Measurements from ENCODE around the gene MACROD2. TPM values are rescaled to one million over a fixed set of nuclear protein-coding genes. Genes with fewer than 3 reads are reported as not detected.

Gene MACROD2
- total and polyA plus RNA-seq, 2 experiments from 2014 or later, result 2.8 to 4.3 TPM

DNA sequence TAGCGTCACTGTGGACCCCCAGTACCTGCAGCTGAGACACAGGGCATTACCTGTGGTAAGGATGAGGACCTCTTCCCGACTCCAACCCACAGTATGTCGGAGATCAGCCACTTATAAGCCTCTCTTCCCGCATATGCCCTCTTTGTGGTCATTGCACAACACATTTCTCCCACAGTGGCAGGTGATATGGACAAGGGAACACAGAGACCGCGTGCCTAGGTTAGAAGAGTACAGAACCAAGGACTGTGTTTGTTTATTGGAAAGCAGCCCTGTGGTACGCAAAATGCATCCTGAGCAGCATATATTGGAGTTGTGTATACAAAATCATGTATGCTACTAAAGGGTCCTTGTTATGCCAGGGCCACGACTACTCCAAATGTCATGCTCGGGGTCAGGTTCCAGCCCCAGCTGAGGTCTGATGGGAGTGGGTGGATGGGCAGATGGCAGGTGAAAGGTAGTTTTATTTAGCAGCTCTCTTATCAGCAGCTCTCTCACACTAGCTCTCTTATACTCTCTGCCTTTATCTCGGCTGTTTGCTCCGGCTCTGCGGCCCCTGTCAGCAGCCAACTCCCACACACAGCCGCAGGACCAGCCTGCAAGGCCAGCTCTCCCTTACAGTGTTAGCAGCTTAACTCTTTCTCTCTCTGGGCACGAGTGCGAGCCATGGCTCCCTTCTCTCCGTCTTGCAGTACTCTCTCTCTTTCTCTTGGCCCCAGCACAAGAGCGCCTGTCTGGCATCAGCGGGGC lies 2009.0 kb downstream of the MACROD2 start:
- no peak overlapping the region for H3K4me3 Mint-ChIP-seq
- H3K4me1 Mint-ChIP-seq, result peaks cover 16% of the 10 kb centered on the region
- TF ChIP-seq NANOG (IDR thresholded peaks at IDR 0.05; ENCODE audit: borderline replicate concordance) (no peak), ETS1 (IDR thresholded peaks at IDR 0.05) (no peak), STAT1 (IDR thresholded peaks at IDR 0.05; ENCODE audit: unreplicated experiment) (no peak), EZH2 (IDR thresholded peaks at IDR 0.05; ENCODE audit: low read depth, unreplicated experiment) (no peak), EZH2phosphoT487 (IDR thresholded peaks at IDR 0.05; ENCODE audit: unreplicated experiment) (no peak), POLR2AphosphoS5 (IDR thresholded peaks at IDR 0.05; ENCODE audit: low read depth) (no peak), ZNF331 (CRISPR knock-in tag; IDR thresholded peaks at IDR 0.05; ENCODE audit: low read depth) (no peak), REST (IDR thresholded peaks at IDR 0.05; ENCODE audit: unreplicated experiment) (no peak), CTCF (conservative IDR thresholded peaks at IDR 0.05; ENCODE audit: low read depth in 2 of 2) (no peak), CREB1 (CRISPR knock-in tag; IDR thresholded peaks at IDR 0.05; ENCODE audit: low read depth) (no peak), ZNF114 (CRISPR knock-in tag; IDR thresholded peaks at IDR 0.05) (no peak), JUNB (IDR thresholded peaks at IDR 0.05; ENCODE audit: unreplicated experiment) (no peak)
- TF ChIP-seq, protein P1, sequence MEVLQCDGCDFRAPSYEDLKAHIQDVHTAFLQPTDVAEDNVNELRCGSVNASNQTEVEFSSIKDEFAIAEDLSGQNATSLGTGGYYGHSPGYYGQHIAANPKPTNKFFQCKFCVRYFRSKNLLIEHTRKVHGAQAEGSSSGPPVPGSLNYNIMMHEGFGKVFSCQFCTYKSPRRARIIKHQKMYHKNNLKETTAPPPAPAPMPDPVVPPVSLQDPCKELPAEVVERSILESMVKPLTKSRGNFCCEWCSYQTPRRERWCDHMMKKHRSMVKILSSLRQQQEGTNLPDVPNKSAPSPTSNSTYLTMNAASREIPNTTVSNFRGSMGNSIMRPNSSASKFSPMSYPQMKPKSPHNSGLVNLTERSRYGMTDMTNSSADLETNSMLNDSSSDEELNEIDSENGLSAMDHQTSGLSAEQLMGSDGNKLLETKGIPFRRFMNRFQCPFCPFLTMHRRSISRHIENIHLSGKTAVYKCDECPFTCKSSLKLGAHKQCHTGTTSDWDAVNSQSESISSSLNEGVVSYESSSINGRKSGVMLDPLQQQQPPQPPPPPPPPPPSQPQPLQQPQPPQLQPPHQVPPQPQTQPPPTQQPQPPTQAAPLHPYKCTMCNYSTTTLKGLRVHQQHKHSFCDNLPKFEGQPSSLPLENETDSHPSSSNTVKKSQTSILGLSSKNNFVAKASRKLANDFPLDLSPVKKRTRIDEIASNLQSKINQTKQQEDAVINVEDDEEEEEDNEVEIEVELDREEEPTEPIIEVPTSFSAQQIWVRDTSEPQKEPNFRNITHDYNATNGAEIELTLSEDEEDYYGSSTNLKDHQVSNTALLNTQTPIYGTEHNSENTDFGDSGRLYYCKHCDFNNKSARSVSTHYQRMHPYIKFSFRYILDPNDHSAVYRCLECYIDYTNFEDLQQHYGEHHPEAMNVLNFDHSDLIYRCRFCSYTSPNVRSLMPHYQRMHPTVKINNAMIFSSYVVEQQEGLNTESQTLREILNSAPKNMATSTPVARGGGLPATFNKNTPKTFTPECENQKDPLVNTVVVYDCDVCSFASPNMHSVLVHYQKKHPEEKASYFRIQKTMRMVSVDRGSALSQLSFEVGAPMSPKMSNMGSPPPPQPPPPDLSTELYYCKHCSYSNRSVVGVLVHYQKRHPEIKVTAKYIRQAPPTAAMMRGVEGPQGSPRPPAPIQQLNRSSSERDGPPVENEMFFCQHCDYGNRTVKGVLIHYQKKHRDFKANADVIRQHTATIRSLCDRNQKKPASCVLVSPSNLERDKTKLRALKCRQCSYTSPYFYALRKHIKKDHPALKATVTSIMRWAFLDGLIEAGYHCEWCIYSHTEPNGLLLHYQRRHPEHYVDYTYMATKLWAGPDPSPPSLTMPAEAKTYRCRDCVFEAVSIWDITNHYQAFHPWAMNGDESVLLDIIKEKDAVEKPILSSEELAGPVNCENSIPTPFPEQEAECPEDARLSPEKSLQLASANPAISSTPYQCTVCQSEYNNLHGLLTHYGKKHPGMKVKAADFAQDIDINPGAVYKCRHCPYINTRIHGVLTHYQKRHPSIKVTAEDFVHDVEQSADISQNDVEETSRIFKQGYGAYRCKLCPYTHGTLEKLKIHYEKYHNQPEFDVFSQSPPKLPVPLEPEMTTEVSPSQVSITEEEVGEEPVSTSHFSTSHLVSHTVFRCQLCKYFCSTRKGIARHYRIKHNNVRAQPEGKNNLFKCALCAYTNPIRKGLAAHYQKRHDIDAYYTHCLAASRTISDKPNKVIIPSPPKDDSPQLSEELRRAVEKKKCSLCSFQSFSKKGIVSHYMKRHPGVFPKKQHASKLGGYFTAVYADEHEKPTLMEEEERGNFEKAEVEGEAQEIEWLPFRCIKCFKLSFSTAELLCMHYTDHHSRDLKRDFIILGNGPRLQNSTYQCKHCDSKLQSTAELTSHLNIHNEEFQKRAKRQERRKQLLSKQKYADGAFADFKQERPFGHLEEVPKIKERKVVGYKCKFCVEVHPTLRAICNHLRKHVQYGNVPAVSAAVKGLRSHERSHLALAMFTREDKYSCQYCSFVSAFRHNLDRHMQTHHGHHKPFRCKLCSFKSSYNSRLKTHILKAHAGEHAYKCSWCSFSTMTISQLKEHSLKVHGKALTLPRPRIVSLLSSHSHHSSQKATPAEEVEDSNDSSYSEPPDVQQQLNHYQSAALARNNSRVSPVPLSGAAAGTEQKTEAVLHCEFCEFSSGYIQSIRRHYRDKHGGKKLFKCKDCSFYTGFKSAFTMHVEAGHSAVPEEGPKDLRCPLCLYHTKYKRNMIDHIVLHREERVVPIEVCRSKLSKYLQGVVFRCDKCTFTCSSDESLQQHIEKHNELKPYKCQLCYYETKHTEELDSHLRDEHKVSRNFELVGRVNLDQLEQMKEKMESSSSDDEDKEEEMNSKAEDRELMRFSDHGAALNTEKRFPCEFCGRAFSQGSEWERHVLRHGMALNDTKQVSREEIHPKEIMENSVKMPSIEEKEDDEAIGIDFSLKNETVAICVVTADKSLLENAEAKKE (CRISPR knock-in tag; IDR thresholded peaks at IDR 0.05), result no peak
- H3K27ac ChIP-seq (ENCODE audit: low read depth), result no peak overlapping the region
- no peaks in the 10 kb centered on the region for H3K27me3 Mint-ChIP-seq (ENCODE audit: insufficient read depth, low read depth, poor library complexity)
- no peak overlapping the region for H3K27ac Mint-ChIP-seq
- H3K4me2 ChIP-seq, result no peak overlapping the region
- ATAC-seq, result no peak
- peaks cover 1% of the 10 kb centered on the region; the same call in 2 of the 3 replicates for H3K36me3 Mint-ChIP-seq (ENCODE audit: low read depth)
- no peaks in the 10 kb centered on the region for H3K27me3 ChIP-seq (ENCODE audit: insufficient read depth)
- peaks cover 1% of the 10 kb centered on the region; the same call in 1 of the 3 replicates for H3K9me3 Mint-ChIP-seq
- no peak for DNase-seq (ENCODE audit: low spot score)
- H2AFZ ChIP-seq, result no peak overlapping the region; the same call in 1 of the 2 replicates
- H3K79me2 ChIP-seq (replicated peaks; ENCODE audit: insufficient read depth), result no peaks in the 10 kb centered on the region
- no peaks in the 10 kb centered on the region for H3F3A ChIP-seq (replicated peaks; ENCODE audit: low read depth)
- H3K36me3 ChIP-seq (ENCODE audit: insufficient read depth), result no peaks in the 10 kb centered on the region
- H3K4me1 ChIP-seq (ENCODE audit: insufficient read depth), result peaks cover 16% of the 10 kb centered on the region; the same call in 1 of the 2 replicates
- peaks cover 4% of the 10 kb centered on the region for H3K9me2 ChIP-seq (ENCODE audit: insufficient read depth)
- H3K4me3 ChIP-seq, result no peak overlapping the region
- no peaks in the 10 kb centered on the region for H4K20me1 ChIP-seq (replicated peaks; ENCODE audit: insufficient read depth)

Data from GM23338 (cell line).